Activated T-helper 9 cell treated with anti-CD3 and anti-CD28 coated beads, Interleukin-2, amount 50 U/mL, for 16 hours (primary cell): ENCODE measurements around the gene GREB1L.
"Not testable (repeated sequence)": the region's sequence is repeated elsewhere in the genome, so short reads cannot be mapped to it uniquely, and the experiment has no call there.

Source experiments
- DNase-seq: peaks from one replicate; pipeline ENCODE4 v3.0.0-alpha.2; 2020; ENCODE audit warnings: low read depth

GREB1L gene

DNA sequence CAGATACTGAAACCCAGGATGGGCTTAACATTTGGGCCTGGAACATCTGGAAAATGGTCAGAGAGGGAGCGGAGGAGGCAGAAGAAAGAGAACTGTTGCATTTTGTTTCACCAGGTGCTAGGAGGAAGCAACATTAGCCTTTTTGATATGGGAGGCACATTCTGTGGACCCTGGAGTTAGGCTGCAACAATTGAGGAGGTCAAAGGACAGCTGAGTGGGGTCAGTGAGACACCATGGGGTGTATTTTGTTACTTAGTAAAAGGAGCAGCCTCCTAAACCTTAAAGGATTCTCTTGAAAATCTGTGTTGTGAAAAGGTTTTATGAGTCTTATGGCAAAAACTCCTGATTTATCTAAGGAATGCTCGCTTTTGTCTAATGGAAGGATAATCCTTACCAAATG, 124.9 kb downstream of the GREB1L start:
- no peak for DNase-seq

DNA sequence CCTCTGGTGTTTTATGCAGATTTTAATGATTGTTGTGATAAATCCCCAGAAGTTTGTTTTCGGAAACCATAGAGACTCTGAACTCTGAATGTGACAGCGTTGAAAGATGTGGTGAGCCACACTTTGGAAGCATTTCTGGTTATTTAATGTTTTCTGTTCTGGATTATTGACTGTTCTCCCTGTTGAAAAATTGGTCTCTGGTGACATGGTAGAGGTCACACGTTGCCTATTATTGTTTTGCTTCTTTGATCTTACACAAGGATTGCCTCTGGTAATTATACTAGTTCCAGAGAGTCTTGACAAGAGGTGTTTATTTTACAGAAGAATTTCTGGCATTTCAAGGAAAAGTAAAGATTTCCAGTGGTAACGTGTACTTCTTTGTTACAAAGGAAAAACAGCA, 127.1 kb downstream of the GREB1L start:
- DNase-seq = no peak

DNA sequence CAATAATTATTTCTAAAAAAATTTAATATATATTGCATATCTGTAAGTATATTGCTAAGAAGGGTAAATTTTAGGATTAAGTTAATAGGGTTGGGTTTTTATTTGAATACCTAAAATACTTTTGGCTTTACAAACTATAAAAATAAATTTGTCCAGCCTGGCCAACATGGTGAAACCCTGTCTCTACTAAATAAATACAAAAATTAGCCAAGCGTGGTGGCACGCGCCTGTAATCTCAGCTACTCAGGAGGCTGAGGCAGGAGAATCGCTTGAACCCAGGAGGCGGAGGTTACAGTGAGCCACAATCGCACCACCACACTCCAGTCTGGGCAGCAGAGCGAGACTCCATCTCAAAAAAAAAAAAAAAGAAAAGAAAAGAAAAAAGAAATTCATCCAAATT, 127.6 kb downstream of the GREB1L start:
- not testable (repeated sequence) for DNase-seq

DNA sequence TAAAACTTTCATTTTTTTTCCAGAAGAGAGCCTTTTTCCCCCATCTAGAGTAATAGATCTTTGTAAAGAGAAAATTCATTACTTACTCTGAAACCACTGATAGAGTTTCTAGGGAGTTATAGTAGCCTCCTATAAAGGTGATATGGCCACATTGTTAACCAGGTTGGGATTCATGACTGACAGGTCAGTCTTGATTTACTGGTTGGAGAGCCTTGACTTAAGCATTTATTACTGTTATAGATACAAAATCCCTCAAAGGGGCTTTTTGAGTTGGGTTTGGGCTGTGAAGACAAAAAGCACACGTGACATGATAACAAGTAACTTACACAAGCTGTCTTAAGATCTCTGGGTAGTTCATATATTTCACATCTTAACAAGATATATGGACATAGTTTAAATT, 141.0 kb downstream of the GREB1L start:
- DNase-seq = no peak

DNA sequence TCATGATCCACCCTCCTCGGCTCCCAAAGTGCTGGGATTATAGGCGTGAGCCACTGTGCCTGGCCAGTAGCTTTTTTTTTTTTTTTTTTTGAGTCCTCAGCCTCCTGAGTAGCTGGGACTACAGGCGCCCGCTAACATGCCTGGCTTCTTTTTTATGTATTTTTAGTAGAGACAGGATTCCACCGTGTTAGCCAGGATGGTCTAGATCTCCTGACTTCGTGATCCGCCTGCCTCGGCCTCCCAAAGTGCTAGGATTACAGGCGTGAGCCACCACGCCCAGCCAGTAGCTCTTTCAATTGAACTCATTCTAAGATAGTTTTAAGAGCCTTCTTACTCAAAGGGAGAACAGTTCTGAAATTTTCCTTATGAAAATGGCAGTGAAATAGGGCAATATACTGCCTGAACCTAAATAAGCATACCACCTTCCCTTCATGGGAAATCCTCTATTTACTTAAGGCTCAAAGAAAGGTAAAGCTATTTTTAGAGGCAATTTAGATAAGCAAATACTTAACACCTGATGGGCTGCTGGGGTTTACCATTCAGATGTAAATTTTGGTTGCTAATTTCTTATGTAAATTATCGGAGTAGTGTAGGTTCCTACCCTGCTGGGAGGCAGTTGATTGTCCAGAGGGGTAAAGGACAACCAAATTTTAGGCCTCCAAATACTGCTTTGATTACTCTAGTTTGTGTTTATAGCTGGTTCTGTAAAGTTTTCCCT, 144.7 kb downstream of the GREB1L start:
- DNase-seq = no peak

DNA sequence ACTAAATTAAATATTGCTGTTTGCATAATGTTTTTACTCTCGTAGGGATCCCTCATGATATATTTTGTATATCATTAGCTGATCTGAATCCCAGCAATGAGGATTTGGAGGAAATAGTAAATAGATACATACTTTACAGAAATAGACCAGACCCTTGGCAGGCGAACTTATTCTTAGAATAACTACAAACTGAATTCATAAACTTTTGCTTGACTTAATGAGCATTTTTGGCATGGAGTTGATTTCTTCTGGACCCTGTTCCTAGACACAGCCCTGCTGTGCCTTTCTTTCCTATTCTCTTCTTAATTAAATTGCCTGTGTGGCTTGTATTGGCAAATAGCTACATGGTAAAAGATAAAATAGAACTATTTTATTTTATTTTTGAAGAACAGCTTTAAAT, 145.9 kb downstream of the GREB1L start:
- no peak for DNase-seq

DNA sequence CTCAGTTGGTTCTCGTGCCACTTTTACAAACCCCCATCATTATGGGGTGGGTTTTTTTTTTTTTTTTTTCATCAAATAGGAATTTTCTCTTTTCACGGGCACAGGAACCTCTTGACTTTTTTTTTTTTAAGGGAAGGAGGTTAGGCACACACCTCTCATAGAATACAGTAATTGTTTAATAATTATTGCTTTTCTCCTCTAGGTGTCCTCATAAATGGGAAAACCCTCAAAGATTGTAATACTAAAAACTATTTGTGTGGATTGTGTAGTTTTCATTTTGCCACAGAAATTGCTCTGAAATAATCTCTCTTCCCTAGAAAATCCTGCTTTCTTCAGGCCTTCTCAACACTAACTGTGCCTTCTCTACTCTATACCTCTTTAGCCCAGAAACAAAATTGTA, 147.3 kb downstream of the GREB1L start:
- no peak for DNase-seq

DNA sequence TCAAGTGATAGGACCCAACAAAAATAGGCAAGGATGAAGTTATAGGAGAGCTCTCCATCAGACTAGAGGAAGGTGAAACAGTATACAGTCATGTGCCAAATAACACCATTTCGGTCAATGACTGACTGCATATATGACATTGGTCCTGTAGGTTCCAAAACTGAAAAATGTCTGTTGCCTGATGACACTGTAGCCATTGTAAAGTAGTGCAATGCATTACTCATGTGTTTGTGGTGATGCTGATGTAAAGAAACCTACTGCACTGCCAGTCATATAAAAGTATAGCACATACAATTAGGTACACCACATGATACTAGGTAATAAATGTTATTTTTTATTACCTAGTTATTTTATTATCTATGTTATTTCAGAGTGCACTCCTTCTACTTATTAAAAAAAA, 147.9 kb downstream of the GREB1L start:
- no peak for DNase-seq

DNA sequence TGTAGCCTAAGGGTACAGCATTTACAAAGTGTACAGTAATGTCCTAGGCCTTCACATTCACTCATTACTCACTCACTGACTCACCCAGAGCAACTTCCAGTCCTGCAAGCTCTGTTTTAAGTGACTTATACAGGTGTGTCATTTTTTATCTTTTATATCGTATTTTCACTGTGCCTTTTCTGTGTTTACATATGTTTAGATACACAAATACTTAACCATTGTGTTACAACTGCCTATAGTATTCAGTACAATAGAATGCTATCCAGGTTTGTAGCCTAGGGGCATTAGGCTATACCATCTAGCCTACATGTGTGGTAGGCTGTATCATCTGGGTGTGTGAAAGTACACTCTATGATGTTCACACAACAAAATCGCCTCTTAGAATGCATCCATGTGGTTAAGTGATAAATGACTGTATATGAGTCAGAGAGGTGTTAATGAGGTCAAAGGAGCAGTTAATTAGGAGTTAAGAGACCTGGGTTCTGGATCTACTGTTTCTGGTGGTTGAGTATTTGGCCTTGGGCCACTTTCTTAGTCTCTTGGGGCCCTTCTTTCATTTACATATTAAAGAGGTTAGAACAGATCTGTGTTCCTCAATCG, 149.1 kb downstream of the GREB1L start:
- no peak for DNase-seq

DNA sequence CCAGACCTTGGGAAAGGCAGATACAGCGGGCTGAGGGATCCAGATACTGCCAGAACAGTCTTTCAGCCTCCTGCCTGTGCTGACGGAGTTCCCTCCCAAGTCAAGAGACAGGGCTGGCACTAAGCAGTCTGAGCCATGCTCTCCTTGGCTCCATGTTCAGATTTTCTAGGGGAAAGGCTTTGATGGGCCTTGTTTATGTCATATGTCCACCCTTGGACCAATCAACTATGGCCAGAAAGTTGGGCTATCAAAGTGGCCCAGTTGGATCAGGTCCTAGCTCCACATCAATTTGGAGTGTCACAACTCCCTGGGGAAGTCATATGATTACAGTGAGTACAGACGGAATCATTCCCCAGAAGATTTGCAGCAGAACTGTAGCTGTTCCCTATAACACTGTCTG, 152.0 kb downstream of the GREB1L start:
- DNase-seq = no peak

DNA sequence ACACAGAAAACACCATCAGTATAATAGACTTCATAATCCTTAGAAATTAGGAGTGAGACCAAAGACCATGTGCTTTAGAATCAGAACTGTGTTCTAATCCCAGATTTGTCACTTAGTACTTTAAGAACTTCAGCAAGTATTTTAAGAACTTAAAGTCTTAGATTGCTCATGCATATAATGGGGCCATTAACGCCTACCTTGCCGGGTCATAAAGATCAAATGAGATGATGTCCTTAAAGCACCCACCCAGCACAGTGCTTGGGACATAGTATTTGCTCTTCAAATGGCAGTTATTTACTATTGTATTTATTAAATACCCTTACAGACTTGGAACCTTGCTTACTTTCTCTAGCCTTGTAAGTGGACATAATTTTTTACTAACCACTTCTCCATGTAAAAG, 156.1 kb downstream of the GREB1L start:
- DNase-seq = no peak

DNA sequence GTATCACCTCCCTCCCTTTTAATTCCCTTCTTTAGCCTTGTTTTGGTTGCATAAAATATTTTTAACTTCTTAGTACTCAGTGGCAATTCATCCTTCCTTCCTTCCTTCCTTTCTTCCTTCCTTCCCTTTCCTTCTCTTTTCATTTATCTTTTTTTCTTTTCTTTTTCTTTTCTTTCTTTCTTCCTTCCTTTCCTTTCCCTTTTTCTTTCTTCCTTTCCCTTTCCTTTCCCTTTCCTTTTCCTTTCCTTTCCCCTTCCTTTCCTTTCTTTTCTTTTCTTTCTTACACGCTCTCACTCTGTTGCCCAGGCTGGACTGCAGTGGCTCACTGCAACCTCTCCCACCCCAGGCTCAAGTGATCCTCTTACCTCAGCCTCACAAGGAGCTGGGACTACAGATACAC, 160.2 kb downstream of the GREB1L start:
- no peak for DNase-seq

DNA sequence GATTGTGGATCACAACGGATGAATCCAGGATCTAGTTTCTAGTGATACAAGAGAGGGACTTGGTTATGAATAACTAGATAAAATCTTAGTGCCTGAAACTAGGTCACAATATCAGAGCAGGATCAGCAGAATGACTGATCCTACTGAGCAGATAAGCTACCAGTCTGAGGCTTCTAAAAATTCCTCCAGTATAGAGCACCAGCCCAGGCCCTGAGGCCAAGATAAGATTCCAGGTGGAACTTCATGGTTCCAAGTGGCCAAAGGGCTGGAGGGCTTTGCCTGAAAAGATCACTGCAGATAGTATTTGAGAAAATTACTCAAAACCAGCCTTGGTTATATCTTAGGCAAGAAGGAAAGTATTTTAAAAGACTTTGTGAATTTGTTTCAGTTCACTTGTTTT, 162.4 kb downstream of the GREB1L start:
- DNase-seq = no peak

DNA sequence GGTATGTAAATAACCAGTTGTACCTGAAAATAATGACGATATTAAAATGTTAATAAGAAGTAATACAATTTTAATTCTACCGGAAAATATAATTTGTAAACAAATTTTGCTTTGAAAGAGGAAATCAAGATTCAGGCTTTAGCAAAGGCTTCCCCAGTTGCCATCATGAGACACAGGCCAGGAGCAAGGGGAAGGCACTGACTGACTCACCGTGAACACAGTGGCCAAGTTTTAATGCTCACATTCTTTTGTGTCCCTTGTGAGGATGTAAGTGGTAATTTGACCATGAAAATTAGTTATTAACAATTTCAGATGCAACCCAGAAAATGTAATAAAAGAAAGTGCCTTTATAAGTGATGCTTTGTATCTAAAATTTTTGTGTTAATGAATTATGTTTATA, 164.1 kb downstream of the GREB1L start:
- DNase-seq = no peak

DNA sequence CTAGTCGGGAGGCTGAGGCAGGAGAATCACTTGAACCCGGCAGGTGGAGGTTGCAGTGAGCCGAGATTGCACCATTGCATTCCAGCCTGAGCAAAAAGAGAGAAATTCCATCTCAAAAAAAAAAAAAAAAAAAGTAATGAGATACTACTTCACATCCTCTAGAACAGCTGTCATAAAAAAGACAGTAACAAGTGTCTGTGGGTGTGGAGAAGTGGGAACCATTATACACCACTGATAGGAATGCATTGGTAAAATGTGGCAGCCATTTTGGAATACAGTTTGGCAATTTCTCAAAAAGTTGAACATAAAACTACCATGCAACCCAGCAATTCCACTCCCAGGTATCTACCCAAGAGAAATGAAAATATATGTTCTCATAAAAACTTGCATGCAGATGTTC, 166.6 kb downstream of the GREB1L start:
- no peak for DNase-seq

DNA sequence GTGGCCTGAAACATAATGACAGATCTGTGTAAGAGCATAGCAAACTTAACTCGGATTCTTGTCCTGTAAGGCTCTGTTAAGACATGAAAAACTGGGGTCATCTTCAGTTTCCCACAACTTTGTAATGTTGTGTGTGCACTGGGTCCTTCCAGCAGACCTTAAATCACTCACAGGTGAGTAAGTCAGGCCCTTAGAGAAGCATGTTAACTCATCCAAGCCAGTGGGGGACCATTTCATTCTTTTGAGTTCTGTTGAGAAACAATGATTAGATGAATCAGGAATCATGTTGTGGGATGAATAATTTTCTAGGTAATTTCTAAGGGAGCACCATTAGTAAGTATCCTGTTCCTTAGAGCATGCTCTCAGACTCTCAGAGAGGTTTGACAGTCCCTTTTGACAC, 191.4 kb downstream of the GREB1L start:
- DNase-seq = no peak

DNA sequence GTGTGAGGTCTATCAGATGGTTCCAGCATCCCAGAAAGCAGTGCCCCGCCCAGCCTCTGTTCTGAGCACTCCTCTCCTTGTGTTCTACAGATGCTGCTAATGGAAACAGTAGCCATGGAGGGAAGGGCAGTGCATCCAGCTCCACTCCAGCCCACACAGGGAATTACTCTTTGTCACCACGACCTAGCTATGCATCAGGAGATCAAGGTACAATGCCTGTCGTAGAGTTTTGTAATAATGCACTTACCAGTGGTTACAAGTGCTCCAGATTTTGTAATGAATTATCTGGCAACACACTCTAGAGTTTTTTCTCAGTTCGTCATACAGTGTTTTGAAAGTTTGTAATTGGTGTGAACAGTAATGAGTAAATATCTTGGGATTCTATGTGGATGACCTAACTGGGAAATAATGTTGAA, 197.4 kb downstream of the GREB1L start:
- no peak for DNase-seq

DNA sequence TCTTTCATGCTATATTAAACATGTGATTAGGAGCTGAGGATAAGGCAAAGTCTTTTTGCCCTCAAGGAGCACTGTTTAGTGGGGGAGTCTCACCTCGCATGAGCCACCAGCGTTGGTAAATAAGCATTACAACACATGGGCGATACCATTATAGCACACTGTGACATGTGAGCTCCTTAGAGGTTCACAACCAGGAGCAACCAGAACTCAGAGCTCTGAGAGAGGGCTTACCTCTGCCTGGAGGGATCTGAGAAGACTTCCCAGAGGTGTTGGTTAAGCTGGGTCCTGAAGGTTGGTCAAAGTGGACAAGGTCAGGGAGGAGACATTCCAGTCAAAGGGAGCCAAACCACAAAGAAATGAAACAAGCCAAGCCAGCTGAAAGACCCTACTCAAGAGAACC, 199.6 kb downstream of the GREB1L start:
- DNase-seq = no peak

DNA sequence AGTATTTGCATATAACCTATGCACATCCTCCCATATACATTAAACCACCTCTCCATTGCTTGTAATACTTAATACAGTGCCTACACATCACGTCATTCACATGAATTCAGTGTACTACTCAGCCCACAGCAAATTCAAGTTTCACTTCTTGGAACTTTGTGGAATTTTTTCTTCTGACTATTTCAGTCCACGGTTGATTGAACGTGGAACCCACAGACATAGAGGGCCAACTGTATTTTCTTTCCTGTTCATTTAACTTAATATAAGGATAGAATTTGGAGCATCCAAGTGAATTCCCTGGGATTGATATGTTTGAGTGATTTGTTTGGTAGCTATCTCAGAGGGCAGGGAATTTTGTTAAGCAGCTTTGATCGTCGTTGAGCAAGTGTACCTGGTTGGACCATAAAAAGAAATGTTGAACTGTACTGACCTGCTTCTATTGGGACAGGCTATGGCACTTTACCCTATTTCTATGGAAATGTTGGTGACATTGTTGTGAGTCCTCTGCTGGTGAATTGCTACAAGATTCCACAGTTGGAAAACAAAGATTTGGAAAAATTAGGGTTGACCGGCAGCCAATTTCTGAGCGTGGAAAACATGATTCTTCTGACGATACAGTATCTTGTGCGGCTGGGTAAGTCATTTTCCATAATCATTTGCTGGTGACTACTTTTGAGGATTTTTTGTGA, 201.9 kb downstream of the GREB1L start:
- no peak for DNase-seq

DNA sequence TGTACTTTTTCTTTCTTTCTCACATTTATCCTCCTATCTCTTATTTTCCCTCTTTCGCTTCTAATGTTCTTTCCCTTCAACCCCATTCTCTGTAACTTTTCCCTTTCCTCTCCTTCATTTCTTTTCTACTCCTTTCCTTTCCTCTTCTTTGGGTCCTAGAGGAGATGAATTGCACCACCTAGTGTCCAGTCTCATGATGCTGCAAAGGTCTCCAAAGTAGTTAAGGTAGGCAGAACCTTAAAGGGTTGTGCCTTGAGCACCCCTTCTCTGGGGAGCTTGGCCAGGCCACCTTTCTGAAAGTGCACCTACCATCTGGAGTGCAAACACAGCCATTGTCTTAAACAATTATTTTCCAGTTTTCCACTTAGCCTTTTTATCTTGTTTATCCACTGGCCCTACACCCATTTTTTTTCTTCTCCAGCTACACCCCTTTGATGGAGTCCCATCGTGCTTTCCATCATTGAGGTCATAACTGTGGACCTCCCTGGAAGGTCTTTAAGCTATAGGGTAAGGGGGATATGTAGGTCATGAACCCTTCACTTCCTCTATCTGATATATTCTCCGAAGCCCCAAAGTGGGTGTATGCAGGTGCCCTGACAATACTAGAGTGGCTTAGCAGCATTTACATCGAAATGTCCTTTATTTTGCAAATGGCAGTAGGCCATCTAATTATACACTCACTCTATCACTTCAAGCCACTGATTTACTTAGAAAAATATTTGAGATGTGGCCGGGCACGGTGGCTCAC, 202.6 kb downstream of the GREB1L start:
- DNase-seq = no peak

DNA sequence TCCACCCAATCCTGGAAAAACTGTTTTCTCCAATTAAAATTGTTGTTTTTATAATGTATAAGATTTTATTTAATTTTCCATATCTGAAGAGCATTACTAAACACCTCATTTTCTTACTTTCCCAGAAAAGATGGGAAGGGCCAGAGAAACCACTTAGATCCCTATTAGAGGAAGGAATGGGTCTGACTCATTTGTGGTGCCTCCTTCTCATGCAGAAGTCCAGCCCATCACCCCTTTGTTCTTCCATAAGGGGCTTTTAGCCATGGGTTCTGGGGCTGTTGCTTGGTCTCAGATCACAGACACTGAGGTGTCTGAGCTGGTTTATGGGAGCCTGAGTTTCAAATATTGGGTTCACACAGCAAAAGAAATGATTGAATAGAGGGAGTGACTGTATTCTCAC, 206.3 kb downstream of the GREB1L start:
- no peak for DNase-seq

DNA sequence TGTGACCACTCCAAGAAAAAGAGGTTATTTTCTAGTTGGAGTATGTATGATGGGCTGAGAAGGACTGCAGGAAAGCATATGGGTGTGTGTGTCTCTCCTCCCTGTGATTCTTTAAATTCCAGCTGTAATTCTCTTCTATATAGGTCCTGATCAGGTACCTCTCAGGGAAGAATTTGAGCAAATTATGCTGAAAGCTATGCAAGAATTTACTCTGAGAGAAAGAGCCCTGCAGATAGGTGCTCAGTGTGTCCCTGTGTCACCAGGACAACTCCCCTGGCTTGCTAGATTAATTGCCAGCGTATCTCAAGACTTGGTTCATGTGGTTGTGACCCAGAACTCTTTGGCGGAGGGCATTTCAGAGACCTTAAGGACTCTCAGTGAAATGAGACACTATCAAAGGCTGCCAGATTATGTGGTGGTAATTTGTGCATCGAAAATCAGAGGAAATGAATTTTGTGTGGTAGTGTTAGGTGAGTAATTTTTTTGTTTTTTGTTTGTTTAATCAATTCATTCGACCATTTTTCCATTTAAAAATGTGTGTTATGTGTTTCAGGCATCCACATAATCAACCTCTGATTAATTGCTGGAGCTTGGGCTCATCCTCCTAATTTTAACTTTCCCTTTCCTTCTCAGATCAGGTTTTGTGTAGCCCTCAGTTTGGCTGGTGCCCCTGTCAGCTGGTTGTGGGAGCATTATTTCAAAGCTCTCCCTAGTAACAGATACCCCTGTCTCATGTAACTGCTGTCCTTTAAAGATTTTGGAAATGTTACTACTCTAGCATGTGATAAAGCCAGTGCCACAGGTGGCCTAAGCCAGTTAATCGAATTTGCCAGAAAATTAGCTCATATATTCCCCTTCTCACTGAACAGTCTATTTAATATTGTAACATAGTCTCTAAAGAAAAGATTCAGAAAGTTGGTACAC, 207.6 kb downstream of the GREB1L start:
- no peak for DNase-seq
